Measurements from ENCODE around the gene MINK1. TPM values are rescaled to one million over a fixed set of nuclear protein-coding genes. Genes with fewer than 3 reads are reported as not detected.
A peak's percentile ranks its signal among the peaks of the same experiment; 100 is the strongest.
"Not testable (repeated sequence)": the region's sequence is repeated elsewhere in the genome, so short reads cannot be mapped to it uniquely, and the experiment has no call there.

Gene MINK1
- total RNA-seq, 4 donors from 2014 or later = 128 to 406 (median 181) TPM

DNA sequence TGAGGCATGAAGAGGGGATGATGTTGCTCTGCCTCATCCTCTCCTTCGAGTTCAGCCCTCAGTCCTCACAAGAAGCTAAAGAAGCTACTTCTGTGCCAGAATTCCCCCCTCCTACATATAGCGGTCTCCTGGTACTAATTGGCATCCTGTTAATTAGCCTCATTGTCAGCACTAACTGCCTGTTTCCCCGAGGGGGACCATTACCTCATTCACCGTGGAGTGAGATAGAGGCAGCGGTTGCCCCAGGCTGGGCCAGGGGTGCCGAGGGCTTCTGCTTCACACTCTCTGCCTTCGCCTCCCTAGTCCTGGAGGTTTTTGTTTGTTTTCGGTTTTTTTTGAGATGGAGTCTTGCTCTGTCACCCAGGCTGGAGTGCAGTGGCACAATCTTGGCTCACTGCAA is 5.7 kb upstream of the MINK1 start:
- H3K4me3 ChIP-seq = no peak overlapping the region
- no peak for TF ChIP-seq EP300 (IDR thresholded peaks at IDR 0.05; ENCODE audit: low read depth)
- TF ChIP-seq POLR2AphosphoS5 (IDR thresholded peaks at IDR 0.05) = no peak
- TF ChIP-seq POLR2A (IDR thresholded peaks at IDR 0.05) = no peak
- TF ChIP-seq, protein P1, sequence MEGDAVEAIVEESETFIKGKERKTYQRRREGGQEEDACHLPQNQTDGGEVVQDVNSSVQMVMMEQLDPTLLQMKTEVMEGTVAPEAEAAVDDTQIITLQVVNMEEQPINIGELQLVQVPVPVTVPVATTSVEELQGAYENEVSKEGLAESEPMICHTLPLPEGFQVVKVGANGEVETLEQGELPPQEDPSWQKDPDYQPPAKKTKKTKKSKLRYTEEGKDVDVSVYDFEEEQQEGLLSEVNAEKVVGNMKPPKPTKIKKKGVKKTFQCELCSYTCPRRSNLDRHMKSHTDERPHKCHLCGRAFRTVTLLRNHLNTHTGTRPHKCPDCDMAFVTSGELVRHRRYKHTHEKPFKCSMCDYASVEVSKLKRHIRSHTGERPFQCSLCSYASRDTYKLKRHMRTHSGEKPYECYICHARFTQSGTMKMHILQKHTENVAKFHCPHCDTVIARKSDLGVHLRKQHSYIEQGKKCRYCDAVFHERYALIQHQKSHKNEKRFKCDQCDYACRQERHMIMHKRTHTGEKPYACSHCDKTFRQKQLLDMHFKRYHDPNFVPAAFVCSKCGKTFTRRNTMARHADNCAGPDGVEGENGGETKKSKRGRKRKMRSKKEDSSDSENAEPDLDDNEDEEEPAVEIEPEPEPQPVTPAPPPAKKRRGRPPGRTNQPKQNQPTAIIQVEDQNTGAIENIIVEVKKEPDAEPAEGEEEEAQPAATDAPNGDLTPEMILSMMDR (IDR thresholded peaks at IDR 0.05) = no peak
- no peak for DNase-seq
- no peaks in the 10 kb centered on the region for H3K4me1 ChIP-seq
- WGBS, 2 donors (ENCODE audit: low coverage in 1 of 2) = 72 to 83% methylated on average over 1 to 8 of the region's 8 CpGs
- intact Hi-C loops (cut with DNase I; ENCODE audit: low total_unique reads) = no loop called here
- in situ Hi-C loops (cut with MboI; ENCODE audit: low pct_ligation_motif_present in 1 of 4, low pct_unique_long_range_greater_than_20kb in 1 of 4, low sequenced_read_pairs in 3 of 4) = no loop called here
- no peaks in the 10 kb centered on the region for H3K36me3 ChIP-seq
- H3K27me3 ChIP-seq = no peaks in the 10 kb centered on the region
- no peaks in the 10 kb centered on the region for H3K9me3 ChIP-seq
- no peak overlapping the region for H3K27ac ChIP-seq

DNA sequence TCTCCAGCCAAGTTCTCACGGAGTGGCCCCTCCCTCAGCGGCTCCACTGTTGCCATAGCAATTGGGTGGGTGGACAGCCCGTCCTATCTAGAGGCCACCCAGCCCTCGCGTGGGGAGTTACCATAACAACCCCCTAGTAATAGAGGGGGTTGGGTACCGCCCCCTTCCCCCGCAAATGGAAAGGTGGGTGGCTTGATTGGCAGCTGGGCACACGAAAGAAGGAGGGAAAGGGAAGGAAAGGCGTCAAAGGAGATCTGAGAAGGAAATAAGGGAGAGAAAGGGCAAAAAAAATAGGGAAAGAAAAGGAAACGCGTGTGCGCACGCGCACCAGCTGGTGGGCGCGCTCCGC is 337 bp upstream of the MINK1 start:
- H3K9me3 ChIP-seq; in situ Hi-C loops (cut with MboI; ENCODE audit: low pct_ligation_motif_present in 1 of 4, low pct_unique_long_range_greater_than_20kb in 1 of 4, low sequenced_read_pairs in 3 of 4); H3K36me3 ChIP-seq; H3K27me3 ChIP-seq; DNase-seq: not testable (repeated sequence)
- Histone ChIP-seq H3K4me1 (peaks cover 10 to 38% (median 23%) of the 10 kb centered on the region in 4 donors), H3K27ac (peak overlapping the region; percentile 95 to 98 (median 96)), H3K4me3 (peak overlapping the region; percentile 7 to 87 (median 78))
- intact Hi-C loops (cut with DNase I; ENCODE audit: low total_unique reads) = loop anchor here (1.0 kb wide), 1 partner anchor 49 kb away; no protein-coding TSS in a partner anchor
- 1% methylated on average over 12 of the region's 17 CpGs; no CpG with 5 or more reads in 1 of the 2 donors for whole genome bisulfite sequencing, 2 donors (ENCODE audit: low coverage in 1 of 2)

DNA sequence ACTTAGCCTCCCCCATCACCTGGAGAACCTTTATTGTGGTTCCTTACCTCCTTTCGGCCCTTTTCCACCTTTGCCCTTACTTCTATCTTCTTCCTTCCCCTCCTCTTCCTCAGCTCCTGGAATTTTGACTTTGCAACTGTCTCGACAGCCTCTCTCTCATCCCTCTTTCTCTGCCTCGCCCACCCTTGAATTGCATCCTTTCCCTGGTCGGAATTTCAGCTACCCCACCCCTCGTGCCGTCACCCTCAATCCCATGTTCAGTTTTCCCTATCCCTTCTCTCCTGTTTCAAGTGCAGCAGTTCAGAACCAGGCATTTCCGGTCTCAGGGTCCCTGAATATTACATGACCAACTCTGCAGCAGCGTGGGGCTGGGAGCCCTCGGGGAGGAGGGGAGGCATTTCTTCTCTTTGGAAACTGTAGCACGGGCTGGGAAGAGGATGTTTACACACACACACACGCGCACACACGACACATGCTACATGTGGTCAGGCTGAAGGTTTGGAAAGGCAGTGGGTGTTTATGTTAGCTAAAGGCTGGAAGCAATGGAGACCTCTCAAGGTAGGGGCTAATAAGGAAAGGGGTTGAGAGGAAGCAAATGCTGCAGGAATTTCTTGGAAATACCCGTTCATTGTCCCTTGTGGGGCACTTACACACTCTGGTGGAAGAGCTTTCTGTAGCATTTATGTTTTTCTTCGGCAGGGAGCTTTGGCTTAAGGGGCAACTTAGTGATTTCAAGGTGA is 971 bp downstream of the MINK1 start:
- Histone ChIP-seq H3K4me3 (peak overlapping the region; percentile 52 to 87 (median 78)), H3K27me3 (no peaks in the 10 kb centered on the region), H3K27ac (peak overlapping the region; percentile 95 to 98 (median 96)), H3K4me1 (peaks cover 10 to 49% (median 23%) of the 10 kb centered on the region in 4 donors), H3K36me3 (no peaks in the 10 kb centered on the region), H3K9me3 (no peaks in the 10 kb centered on the region)
- TF ChIP-seq POLR2AphosphoS5 (IDR thresholded peaks at IDR 0.05) (peak in 2 of 3 donors; percentile 12 to 20), EP300 (IDR thresholded peaks at IDR 0.05; ENCODE audit: low read depth) (no peak)
- TF ChIP-seq, protein P1 (IDR thresholded peaks at IDR 0.05) = no peak
- intact Hi-C loops (cut with DNase I; ENCODE audit: low total_unique reads) (loop anchor here (1.0 kb wide), 1 partner anchor 48 kb away; no protein-coding TSS in a partner anchor), in situ Hi-C loops (cut with MboI; ENCODE audit: low pct_ligation_motif_present in 1 of 4, low pct_unique_long_range_greater_than_20kb in 1 of 4, low sequenced_read_pairs in 3 of 4) (no loop called here)
- 0 to 3% methylated on average over 6 to 15 of the region's 15 CpGs for WGBS, 2 donors (ENCODE audit: low coverage in 1 of 2)
- peak; percentile 47 for DNase-seq

DNA sequence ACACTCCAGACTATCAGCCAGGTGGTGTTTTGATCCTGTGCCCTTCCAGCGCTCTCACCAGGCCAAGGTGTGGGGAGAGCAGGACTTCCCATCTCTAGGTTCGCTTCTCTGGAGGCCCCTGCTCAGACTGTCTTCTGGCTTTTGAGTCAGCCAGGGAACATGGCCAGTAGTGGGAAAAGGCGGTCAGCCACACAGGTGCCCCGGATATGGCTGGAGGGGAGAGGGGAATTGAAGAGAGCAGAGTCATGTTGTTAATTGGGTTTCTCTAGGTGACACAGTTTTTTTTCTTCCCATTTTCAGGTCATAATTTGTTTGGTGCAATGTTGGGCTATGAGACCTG is 1.5 kb downstream of the MINK1 start:
- no peak for TF ChIP-seq EP300 (IDR thresholded peaks at IDR 0.05; ENCODE audit: low read depth)
- no peak for TF ChIP-seq POLR2AphosphoS5 (IDR thresholded peaks at IDR 0.05)
- TF ChIP-seq, protein P1 (IDR thresholded peaks at IDR 0.05) = no peak
- TF ChIP-seq POLR2A (IDR thresholded peaks at IDR 0.05) = no peak
- Histone ChIP-seq H3K9me3 (no peaks in the 10 kb centered on the region), H3K27me3 (no peaks in the 10 kb centered on the region), H3K4me3 (peak overlapping the region in 3 of 4 donors; percentile 72 to 87 (median 85)), H3K4me1 (peaks cover 10 to 54% (median 23%) of the 10 kb centered on the region in 4 donors), H3K36me3 (no peaks in the 10 kb centered on the region), H3K27ac (peak overlapping the region; percentile 95 to 98 (median 96))
- 56% methylated on average over 4 of the region's 4 CpGs; no CpG with 5 or more reads in 1 of the 2 donors for WGBS, 2 donors (ENCODE audit: low coverage in 1 of 2)
- intact Hi-C loops (cut with DNase I; ENCODE audit: low total_unique reads) (no loop called here), in situ Hi-C loops (cut with MboI; ENCODE audit: low pct_ligation_motif_present in 1 of 4, low pct_unique_long_range_greater_than_20kb in 1 of 4, low sequenced_read_pairs in 3 of 4) (no loop called here)
- peak; percentile 28 for DNase-seq

Measured in transverse colon (tissue), 4 donors.